GM19099 (cell line): ENCODE measurements around the gene AKIRIN1.

Source experiments
- POLR2A ChIP-seq: IDR thresholded peaks from 3 replicates; pipeline ENCODE4 v1.6.1; 2011; ENCODE audit warnings: low read depth; ENCODE audit not compliant: insufficient read length; ENCODE audit errors: extremely low read depth

The AKIRIN1 gene

DNA sequence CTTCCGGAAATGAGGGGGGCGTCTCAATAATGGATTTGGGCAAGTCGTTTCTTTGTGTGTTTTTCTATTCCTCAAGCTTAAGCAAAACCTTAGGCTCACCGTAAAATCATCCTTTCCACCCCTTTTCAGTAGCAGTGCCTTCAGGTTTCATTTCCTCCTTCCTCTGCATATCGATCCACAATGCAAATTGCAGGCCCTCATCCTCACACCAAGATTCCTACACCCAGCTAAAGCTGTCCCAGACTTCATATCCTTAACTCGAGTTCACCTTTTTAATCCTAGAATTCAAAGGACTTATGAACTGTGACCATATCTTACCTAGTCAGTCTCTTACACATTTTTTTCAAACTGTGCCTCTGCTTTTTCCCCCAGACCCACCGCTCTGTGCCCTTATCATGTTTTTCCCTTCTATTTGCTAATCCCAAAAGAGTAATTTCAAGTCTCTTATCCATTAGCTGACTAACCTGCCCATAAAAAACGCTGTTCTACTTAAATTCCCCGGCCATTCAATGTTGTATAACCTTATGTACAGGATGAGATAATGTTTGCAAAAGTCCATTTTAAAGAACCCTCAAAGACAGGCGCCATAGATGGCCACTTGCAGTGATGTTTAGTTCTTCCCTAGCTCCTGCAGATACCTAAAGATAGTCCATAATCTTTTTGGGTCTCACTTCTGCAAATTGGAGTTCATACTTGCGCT lies 1.5 kb downstream of the AKIRIN1 start:
- TF ChIP-seq POLR2A, result peak; percentile 19

- TF ChIP-seq POLR2A, result no peak
These were observed 3.1 kb downstream of the AKIRIN1 start for GRCh38 chr1:38994196-38994595.

GRCh38 chr1:38997034-38997900 lies 6.2 kb downstream of the AKIRIN1 start:
- no peak for TF ChIP-seq POLR2A

- no peak for TF ChIP-seq POLR2A
These were observed 6.8 kb downstream of the AKIRIN1 start for GRCh38 chr1:38997901-38998190.

DNA sequence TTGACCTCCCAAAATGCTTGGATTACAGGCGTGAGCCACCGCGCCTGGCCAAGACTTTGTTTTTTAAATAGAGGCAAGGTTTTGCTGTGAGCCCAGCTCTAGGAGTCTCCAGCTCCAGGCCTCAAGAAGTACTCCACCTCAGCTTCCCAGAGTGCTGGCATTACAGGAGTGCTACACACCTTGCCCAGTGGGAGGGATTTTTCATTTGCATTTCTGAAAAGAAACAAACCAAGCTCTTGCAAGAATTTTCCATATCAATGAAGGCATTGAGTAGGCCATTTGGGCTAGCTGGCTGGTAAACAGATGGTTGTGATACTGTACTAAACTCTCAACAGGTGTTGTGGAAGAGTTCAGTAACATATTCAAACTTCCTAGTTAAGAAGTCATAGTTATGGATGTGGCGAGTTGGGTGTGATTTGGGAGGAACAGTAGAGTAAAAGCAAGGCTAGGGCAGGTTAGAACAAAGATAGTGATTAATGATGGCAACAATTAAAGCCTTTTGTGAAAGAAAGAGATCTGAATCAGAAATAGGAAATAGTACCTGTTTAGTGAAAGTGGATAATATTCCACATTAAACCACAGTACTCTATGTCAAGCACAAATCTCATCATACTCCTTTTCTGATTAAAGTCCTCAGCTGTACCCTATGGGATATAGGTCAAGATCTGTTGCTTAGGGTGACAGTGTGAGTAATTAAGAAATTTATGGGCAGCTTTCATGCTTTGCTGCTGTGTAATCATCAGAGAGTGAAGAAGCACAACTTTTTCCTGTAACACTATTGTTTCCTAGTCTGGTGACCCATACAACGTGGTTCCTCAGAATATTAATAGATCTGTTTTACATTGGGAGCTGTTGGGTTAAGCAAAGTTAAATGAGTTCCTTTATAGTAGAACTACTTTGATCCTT lies 10.7 kb downstream of the AKIRIN1 start:
- TF ChIP-seq POLR2A, result no peak

- no peak for TF ChIP-seq POLR2A
These were observed 12.2 kb downstream of the AKIRIN1 start for GRCh38 chr1:39003281-39003680.

DNA sequence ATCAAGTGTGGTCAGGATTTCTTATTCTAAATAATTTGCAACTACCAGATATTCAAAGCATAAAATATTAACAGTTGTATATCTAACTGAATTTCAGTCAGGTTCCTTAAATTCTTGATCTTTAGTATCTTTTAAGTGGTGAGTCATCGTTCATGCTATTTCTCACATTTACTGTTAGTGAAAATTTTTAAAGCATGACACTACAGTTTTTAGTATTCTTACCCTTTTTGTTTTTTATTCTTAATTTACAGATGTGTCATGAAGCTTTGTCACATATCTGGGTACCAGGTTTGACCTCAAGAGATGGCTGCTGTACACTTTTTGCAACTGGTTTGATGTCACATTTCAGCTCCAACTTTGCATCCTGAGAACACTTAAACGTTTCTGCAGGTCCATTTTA lies 12.7 kb downstream of the AKIRIN1 start:
- no peak for TF ChIP-seq POLR2A

DNA sequence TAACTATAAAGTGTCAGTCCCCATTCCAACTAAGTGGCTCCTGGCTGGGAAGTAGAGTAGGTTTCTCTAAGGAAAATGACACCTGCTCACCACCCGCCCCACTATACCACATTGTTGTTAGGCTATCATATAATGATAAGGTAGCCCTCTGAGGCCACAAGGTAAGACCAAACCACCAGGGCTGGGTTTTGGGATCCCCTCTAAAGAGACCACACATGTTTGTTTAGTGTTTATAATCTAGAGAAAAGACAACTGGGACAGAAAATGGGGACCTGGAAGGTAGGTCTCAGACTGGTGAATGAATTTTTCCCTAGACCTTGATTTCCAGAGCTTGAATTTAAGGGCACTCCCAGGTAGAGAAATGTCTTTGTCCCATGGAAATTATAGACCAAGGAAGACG lies 15.2 kb downstream of the AKIRIN1 start:
- TF ChIP-seq POLR2A, result no peak

DNA sequence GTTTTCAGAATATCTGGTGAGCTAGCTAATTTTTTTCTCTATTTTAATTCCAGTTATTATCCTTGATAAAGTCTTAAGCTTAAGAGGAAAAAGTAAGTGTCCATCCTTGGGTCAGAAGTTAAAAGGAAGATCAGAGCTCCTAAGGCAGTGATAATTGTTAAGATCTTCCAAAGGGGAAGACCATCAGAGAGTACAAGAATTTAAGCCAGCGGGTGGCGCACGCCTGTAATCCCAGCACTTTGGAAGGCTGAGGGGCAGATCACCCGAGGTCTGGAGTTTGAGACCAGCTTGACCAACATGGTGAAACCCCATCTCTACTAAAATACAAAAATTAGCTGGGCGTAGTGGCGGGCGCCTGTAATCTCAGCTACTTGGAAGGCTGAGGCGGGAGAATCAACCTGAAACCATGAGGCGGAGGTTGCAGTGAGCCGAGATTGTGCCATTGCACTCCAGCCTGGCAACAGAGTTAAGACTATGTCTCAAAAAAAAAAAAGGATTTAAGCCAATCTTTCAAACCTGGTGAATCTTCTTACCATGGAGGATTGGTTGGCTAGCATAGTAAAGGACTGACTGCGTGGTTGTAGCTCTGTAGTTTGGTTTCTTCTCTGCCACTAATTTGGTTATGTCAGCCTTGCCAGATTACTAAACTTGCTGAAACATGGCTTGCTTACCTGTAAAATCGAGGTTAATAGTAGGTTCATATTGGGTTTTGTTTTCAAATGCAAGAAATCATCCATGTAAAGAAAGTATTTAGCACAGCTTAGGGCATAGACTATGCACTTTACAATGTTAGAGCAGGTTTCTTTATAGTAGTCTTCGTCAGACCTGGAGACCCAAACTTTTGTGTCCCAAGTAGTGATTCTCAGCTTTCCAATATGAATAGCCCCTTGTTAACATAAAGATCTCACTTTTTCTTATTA lies 15.9 kb downstream of the AKIRIN1 start:
- TF ChIP-seq POLR2A, result no peak

DNA sequence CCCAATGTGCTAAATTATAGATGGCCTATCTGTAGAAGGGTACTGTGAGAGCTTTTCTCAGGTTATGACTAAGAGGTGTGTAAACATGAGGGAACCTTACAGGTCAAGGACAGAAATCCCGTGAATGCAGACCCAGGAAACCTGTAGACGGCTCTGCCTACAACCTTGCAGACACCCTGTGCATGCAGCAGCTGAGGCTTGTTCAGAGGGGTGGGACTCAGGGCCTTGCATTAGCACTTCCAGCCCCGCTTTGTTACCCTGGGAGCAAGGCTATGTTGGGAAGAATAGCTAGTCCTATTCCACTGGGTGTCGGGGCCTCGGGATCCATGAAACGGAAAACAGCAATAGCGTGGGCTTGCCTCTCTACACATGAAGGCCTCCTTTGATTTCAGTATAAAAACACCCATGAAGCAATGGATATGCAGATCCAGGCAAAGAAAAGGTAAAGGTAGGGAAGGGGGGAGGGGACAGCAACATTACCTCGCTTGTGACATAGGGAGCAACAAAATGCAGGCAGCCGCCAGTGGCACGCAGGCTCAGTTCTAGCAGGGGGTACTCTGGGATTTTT lies 25.6 kb downstream of the AKIRIN1 start:
- no peak for TF ChIP-seq POLR2A

GRCh38 chr1:39017266-39017665 lies 26.2 kb downstream of the AKIRIN1 start:
- no peak for TF ChIP-seq POLR2A

DNA sequence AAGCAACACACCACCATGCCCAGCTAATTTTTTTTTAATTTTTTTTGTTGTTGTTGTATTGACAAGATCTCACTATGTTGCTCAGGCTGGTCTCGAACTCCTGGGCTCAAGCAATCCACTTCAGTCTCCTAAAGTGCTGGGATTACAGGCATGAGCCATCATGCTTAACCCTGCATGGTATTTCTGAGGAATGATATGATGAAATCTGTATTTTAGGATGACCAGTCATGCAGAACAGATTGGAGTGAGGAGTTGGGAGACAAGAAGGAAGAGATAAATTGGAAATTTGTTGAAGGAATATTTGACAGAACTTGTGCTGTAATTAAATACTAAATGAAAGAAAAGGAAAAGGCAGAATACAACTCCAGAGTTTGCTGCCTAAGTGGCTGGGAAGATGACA lies 30.4 kb downstream of the AKIRIN1 start:
- TF ChIP-seq POLR2A, result no peak

DNA sequence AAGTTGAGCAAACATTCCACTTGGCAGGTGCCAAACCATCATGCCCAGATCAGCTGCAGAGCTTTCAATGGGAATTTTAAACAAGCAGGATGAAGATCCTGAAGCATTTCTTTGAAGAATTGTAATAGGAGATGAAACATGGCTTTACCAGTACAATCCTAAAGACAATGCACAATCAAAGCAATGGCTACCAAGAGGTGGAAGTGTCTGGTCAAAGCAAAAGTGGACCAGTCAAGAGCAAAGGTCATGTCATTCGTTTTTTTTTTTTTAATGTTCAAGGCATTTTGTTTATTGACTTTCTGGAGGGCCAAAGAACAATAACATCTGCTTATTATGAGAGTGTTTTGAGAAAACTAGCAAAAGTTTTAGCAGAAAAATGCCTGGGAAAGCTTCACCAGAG lies 32.1 kb downstream of the AKIRIN1 start:
- no peak for TF ChIP-seq POLR2A

DNA sequence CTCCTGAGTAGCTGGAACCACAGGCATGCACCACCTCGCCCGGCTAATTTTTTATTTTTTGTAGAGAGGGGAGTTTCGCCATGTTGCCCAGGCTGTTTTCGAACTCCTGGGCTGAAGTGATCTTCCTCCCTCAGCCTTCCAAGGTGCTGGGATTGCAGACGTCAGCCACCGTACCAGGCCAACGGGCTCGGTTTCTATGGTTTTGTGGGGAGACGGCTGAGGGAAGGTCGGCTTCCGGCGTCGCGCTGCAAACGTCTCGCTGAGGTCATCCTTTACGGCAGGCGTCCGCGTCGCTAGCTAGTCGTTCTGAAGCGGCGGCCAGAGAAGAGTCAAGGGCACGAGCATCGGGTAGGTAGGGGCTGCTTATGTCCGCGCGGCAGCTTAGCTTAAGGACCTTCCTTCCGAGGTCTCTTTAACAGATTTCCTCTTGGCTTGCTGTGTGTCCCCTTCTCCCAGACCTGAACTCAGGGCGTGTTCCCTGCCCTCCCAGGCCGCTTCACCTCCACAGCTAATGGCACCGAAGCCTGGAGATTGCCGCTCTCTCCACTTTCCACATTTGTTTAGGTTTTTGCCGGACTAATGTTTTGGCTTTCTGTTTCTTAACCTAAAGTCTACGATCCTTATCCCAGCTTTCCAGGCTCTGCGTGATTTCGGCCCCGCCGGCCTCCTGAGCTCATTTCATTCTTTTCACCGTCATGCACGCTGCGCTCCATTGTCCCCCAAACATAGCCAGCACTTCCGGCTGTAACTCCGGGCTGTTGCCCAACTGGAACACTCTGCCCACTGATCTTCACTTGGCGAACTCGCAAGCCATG lies 35.2 kb downstream of the AKIRIN1 start, which contains the start of gene NDUFS5:
TSS of gene NDUFS5 (plus strand) at position 300 of the 815 bp plus-strand sequence. CDS start 2,375 bp downstream, outside the sequence.
- peak; percentile 88 for TF ChIP-seq POLR2A
